HepG2 (cell line): ENCODE results near the gene LAMC3.

Experiments used
- AFF4 ChIP-seq: sonication (generic); formaldehyde crosslinking; IDR thresholded peaks from 2 replicates; pipeline ENCODE4 v1.4.0; 2020; ENCODE audit warnings: missing genetic modification reagents
- ASH2L ChIP-seq: fragments of 300-600, 200-600 bp; sonication (generic); IDR thresholded peaks from 2 replicates; pipeline ENCODE4 v1.7.0; 2017; ENCODE audit warnings: low read depth, mild to moderate bottlenecking, moderate library complexity, mixed read lengths, low read length; ENCODE audit not compliant: insufficient read length
- EP300 ChIP-seq, 3 experiments: sonication (generic) in 1 of 3; formaldehyde crosslinking in 1 of 3; IDR thresholded peaks; 2 replicates each; pipeline versions ENCODE4 v1.5.1 to v1.6.1; 2011 to 2020; ENCODE audit warnings: low read depth in 2 of 3, low read length in 2 of 3, borderline replicate concordance in 1 of 3, improper control_type of control experiment in 1 of 3, mild to moderate bottlenecking in 1 of 3, missing genetic modification reagents in 1 of 3, moderate library complexity in 1 of 3
- EZH2 ChIP-seq: conservative IDR thresholded peaks from 2 replicates; pipeline ENCODE4 v1.6.1; 2012; ENCODE audit warnings: mild to moderate bottlenecking, low read depth, low read length, moderate library complexity
- NR3C1 ChIP-seq: sonication (generic); formaldehyde crosslinking; IDR thresholded peaks from 2 replicates; pipeline ENCODE4 v1.4.0; 2020; ENCODE audit warnings: missing genetic modification reagents
- POLR2A ChIP-seq, 2 experiments: IDR thresholded peaks; 2 replicates each; pipeline ENCODE4 v1.6.1; 2011; ENCODE audit warnings: low read depth in 2 of 2, low read length in 2 of 2, mild to moderate bottlenecking in 1 of 2, moderate library complexity in 1 of 2; ENCODE audit not compliant: insufficient read depth in 1 of 2
- ZNF232 ChIP-seq: sonication (generic); formaldehyde crosslinking; IDR thresholded peaks from 2 replicates; pipeline ENCODE4 v1.4.0; 2020; ENCODE audit warnings: missing genetic modification reagents, borderline replicate concordance
- TF ChIP-seq, protein P1 (sequence below): sonication (generic); formaldehyde crosslinking; IDR thresholded peaks from 2 replicates; pipeline ENCODE4 v1.5.0; 2020; ENCODE audit warnings: mild to moderate bottlenecking, missing genetic modification reagents, borderline replicate concordance

- TF ChIP-seq ASH2L (no peak), EZH2 (no peak), NR3C1 (CRISPR knock-in tag) (no peak), ZNF232 (CRISPR knock-in tag) (no peak), EP300 (IDR thresholded peaks at IDR 0.05; ENCODE audit: low read depth in 2 of 2, low read length in 2 of 2) (no peak), EP300 (CRISPR knock-in tag; IDR thresholded peaks at IDR 0.05; ENCODE audit: borderline replicate concordance) (no peak), AFF4 (CRISPR knock-in tag) (no peak), POLR2A (IDR thresholded peaks at IDR 0.05; ENCODE audit: insufficient read depth in 1 of 2, low read depth in 2 of 2, low read length in 2 of 2) (no peak)
- TF ChIP-seq, protein P1, sequence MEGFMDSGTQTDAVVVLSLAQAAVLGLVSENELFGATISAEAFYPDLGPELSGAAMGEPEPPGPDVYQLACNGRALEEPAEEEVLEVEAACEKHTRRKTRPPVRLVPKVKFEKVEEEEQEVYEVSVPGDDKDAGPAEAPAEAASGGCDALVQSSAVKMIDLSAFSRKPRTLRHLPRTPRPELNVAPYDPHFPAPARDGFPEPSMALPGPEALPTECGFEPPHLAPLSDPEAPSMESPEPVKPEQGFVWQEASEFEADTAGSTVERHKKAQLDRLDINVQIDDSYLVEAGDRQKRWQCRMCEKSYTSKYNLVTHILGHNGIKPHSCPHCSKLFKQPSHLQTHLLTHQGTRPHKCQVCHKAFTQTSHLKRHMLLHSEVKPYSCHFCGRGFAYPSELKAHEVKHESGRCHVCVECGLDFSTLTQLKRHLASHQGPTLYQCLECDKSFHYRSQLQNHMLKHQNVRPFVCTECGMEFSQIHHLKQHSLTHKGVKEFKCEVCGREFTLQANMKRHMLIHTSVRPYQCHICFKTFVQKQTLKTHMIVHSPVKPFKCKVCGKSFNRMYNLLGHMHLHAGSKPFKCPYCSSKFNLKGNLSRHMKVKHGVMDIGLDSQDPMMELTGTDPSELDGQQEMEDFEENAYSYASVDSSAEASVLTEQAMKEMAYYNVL (CRISPR knock-in tag): no peak
Observed at GRCh38 chr9:131036529-131037334, 27.8 kb downstream of the LAMC3 start.
